Breast epithelium (tissue), 4 donors: ENCODE results near the gene RAPGEF4. TPM values are rescaled to one million over a fixed set of nuclear protein-coding genes. Genes with fewer than 3 reads are reported as not detected.

Source experiments
- DNase-seq, 2 donors: peaks; one replicate each; pipeline ENCODE4 v3.0.0-alpha.2; 2019; ENCODE audit warnings: low spot score in 2 of 2
- H3K27ac ChIP-seq, 2 donors: fragments of 200-600 bp; sonication (generic) in 1 of 2; one replicate each; pipeline ENCODE4 v1.5.1; 2016 to 2019; ENCODE audit warnings: mild to moderate bottlenecking in 1 of 2
- H3K27me3 ChIP-seq, 2 donors: fragments of 200-600 bp; sonication (generic) in 1 of 2; one replicate each; pipeline versions ENCODE4 v1.5.1 to v1.6.0; 2017 to 2019; ENCODE audit warnings: control low read depth in 1 of 2, mild to moderate bottlenecking in 1 of 2
- H3K36me3 ChIP-seq: fragments of 200-600 bp; one replicate; pipeline ENCODE4 v1.5.1; 2019
- H3K4me1 ChIP-seq, 2 donors: fragments of 200-600 bp; sonication (generic); one replicate each; pipeline ENCODE4 v1.5.1; 2016 to 2019; ENCODE audit warnings: control low read depth in 1 of 2
- H3K4me3 ChIP-seq, 3 donors: fragments of 200-600 bp; sonication (generic); 1 replicate in 2 of 3; 2 replicates in 1 of 3; pipeline ENCODE4 v1.5.1; 2016 to 2019; ENCODE audit warnings: mild to moderate bottlenecking in 3 of 3, moderate library complexity in 2 of 3
- H3K9me3 ChIP-seq, 2 donors: fragments of 200-600 bp; sonication (generic) in 1 of 2; one replicate each; pipeline ENCODE4 v1.5.1; 2016 to 2019; ENCODE audit warnings: control low read depth in 1 of 2
- CTCF ChIP-seq, 3 donors: fragments of 450-650 bp; IDR thresholded peaks; one replicate each; pipeline ENCODE4 v1.5.1; 2016 to 2017; ENCODE audit warnings: antibody characterized with exemption in 3 of 3, mild to moderate bottlenecking in 3 of 3, moderate library complexity in 3 of 3
- POLR2A ChIP-seq: fragments of 450-650 bp; IDR thresholded peaks from one replicate; pipeline ENCODE4 v1.6.1; 2016; ENCODE audit warnings: antibody characterized with exemption, mild to moderate bottlenecking, moderate library complexity
- POLR2AphosphoS5 ChIP-seq, 3 donors: sonication (generic); formaldehyde crosslinking; IDR thresholded peaks; one replicate each; pipeline ENCODE4 v1.6.1; 2017; ENCODE audit warnings: antibody characterized with exemption in 3 of 3
- intact Hi-C: fragments of 100-400 bp; cut with DNase I; formaldehyde crosslinking; loops from one replicate; pipeline ENCODE4 v1.15.1; 2023; ENCODE audit warnings: low total_unique reads
- total RNA-seq, 3 donors: library from RNA; depleted of rRNA; stranded (reverse); fragments of >200 nt; gene quantifications; one replicate each; pipeline ENCODE4 v1.1.0, GENCODE V29; 2016

The RAPGEF4 gene
- total RNA-seq, 3 donors from 2014 or later, result 7.7 to 12.8 (median 11.6) TPM

- intact Hi-C loops, result no loop called here
- no peak overlapping the region for H3K27ac ChIP-seq
- H3K27me3 ChIP-seq, result no peaks in the 10 kb centered on the region
- no peaks in the 10 kb centered on the region for H3K9me3 ChIP-seq
- H3K36me3 ChIP-seq, result no peaks in the 10 kb centered on the region
- no peak for DNase-seq
- TF ChIP-seq POLR2A (no peak), POLR2AphosphoS5 (IDR thresholded peaks at IDR 0.05) (no peak), CTCF (IDR thresholded peaks at IDR 0.05) (no peak)
- H3K4me3 ChIP-seq, result no peak overlapping the region
- no peaks in the 10 kb centered on the region for H3K4me1 ChIP-seq
These were observed 214.9 kb downstream of the RAPGEF4 start for GRCh38 chr2:172950565-172950964.

DNA sequence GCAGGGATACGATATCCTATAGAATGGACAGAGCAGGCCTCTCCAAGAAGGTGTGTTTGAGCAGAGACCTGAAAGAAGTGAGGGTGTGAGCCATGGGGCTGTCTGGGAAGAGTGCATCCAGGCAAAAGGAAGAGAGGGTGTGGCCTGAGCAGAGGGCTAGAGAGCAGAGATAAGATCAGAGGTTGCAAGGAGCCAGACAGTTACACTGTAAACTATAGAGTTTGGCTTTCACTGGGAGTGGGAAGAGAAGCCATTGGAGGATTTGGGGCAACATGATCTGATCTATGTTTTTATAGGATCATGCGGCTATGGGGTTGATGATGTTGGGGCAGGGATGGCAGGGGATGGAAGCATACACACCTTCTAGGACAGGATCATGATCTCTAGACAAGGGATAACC lies 215.9 kb downstream of the RAPGEF4 start:
- TF ChIP-seq POLR2A (no peak), CTCF (IDR thresholded peaks at IDR 0.05) (no peak), POLR2AphosphoS5 (IDR thresholded peaks at IDR 0.05) (no peak)
- no peaks in the 10 kb centered on the region for H3K4me1 ChIP-seq
- DNase-seq, result no peak
- no peak overlapping the region for H3K4me3 ChIP-seq
- H3K27ac ChIP-seq, result no peak overlapping the region
- no peaks in the 10 kb centered on the region for H3K9me3 ChIP-seq
- H3K27me3 ChIP-seq, result no peaks in the 10 kb centered on the region
- intact Hi-C loops, result no loop called here
- H3K36me3 ChIP-seq, result no peaks in the 10 kb centered on the region

GRCh38 chr2:172953411-172953810 lies 217.8 kb downstream of the RAPGEF4 start:
- Histone ChIP-seq H3K4me1 (no peaks in the 10 kb centered on the region), H3K27me3 (no peaks in the 10 kb centered on the region), H3K4me3 (no peak overlapping the region), H3K27ac (peak overlapping the region; percentile 69 to 70), H3K9me3 (no peaks in the 10 kb centered on the region), H3K36me3 (no peaks in the 10 kb centered on the region)
- TF ChIP-seq POLR2A (no peak), CTCF (IDR thresholded peaks at IDR 0.05) (no peak)
- intact Hi-C loops, result no loop called here
- no peak for DNase-seq

DNA sequence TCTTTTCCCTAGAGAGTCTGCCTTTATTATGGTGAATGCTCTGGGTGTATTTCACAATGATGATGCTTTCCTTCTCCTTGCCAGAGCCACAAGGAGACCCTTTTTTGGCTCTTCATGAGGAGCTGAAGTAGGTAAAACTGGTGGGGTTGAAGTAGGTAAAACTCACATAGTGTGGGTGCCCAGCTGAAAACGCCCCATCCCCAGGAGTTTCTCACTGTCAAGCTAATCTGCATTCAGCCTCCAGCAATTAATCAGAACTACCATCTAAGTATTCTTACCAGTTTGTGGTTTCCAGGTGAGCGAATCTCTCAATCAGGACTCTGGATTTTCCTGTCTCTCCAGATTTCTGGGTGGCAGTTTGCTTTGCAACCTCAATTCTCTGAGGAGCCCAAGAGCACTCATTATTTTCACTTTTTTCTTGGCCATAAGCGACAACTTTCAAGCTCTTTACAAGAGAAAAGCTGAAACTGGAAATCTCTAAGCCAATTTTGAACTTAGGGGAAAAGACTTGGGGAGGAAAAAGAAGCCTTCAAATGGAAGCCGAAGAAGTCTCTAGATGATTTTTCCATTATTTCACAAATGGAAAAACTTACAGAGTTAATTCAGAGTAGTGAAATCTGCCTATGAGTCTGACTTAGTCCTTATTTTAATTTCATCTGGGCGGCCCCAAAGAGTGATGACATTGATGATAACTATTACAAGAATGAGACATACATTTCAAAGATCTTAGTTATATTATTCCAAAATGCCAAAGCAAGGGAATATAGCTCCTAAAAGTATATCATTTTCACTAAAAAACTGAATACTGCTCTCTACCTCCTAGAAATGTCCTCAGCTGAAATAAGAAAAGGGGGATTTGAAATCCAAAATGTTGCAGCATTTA lies 218.6 kb downstream of the RAPGEF4 start:
- DNase-seq, result no peak
- no peaks in the 10 kb centered on the region for H3K27me3 ChIP-seq
- H3K4me1 ChIP-seq, result no peaks in the 10 kb centered on the region
- H3K27ac ChIP-seq, result peak overlapping the region; percentile 70
- TF ChIP-seq POLR2AphosphoS5 (IDR thresholded peaks at IDR 0.05), result no peak
- peak in 1 of 3 donors; percentile 17 for TF ChIP-seq CTCF (IDR thresholded peaks at IDR 0.05)
- no peak for TF ChIP-seq POLR2A
- no peaks in the 10 kb centered on the region for H3K9me3 ChIP-seq
- no peaks in the 10 kb centered on the region for H3K36me3 ChIP-seq
- no peak overlapping the region for H3K4me3 ChIP-seq
- intact Hi-C loops, result no loop called here

DNA sequence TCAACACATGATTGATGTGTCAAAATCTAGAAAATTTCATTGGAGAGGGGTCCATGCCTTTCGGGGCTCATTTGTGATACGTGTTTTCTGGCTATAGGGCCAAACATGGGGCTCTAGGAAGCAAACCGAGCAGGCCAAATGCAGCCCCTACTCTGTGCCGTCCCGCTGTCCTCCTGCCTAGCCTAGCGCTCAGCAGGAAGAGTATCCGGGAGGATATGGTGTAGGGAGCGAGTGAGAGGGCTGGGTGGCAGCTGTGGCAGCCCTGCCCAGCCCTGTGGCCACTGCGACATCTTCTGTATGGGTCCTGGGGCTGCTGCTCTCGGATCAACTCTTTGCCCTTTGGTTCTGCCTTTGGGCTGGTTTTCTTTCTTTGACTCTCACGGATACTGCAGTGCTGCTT lies 219.9 kb downstream of the RAPGEF4 start:
- TF ChIP-seq POLR2A, result no peak
- no peak for TF ChIP-seq CTCF (IDR thresholded peaks at IDR 0.05)
- TF ChIP-seq POLR2AphosphoS5 (IDR thresholded peaks at IDR 0.05), result no peak
- H3K4me3 ChIP-seq, result no peak overlapping the region
- H3K27me3 ChIP-seq, result no peaks in the 10 kb centered on the region
- no peak for DNase-seq
- no peaks in the 10 kb centered on the region for H3K4me1 ChIP-seq
- intact Hi-C loops, result no loop called here
- H3K27ac ChIP-seq, result peak overlapping the region; percentile 70
- H3K9me3 ChIP-seq, result no peaks in the 10 kb centered on the region
- H3K36me3 ChIP-seq, result no peaks in the 10 kb centered on the region
